Activated CD4-positive, CD25-positive, alpha-beta regulatory T cell (primary cell): ENCODE results near the gene SMTNL2.
"Not testable (repeated sequence)": the region's sequence is repeated elsewhere in the genome, so short reads cannot be mapped to it uniquely, and the experiment has no call there.

Experiments used
- DNase-seq, 4 experiments: peaks; one replicate each; lab custom pipeline; 2025; lab: John Stamatoyannopoulos, UW

SMTNL2 gene

GRCh38 chr17:4585638-4585994 is 1.3 kb downstream of the SMTNL2 start:
- DNase-seq, result no peak

GRCh38 chr17:4586043-4586442 is 1.7 kb downstream of the SMTNL2 start:
- no peak for DNase-seq

GRCh38 chr17:4587195-4587594 is 2.9 kb downstream of the SMTNL2 start:
- no peak for DNase-seq

GRCh38 chr17:4587803-4588202 is 3.5 kb downstream of the SMTNL2 start:
- DNase-seq, result no peak

- no peak for DNase-seq
Measured at GRCh38 chr17:4588391-4588790, 4.1 kb downstream of the SMTNL2 start.

GRCh38 chr17:4588898-4589625 is 4.7 kb downstream of the SMTNL2 start:
- DNase-seq, result no peak

- not testable (repeated sequence) for DNase-seq
Measured at GRCh38 chr17:4590042-4590441, 5.7 kb downstream of the SMTNL2 start.

- no peak for DNase-seq
Measured at GRCh38 chr17:4590981-4591453, 6.7 kb downstream of the SMTNL2 start.

GRCh38 chr17:4591529-4591928 is 7.2 kb downstream of the SMTNL2 start:
- no peak for DNase-seq

- no peak for DNase-seq
Measured at GRCh38 chr17:4592240-4593005, 8.1 kb downstream of the SMTNL2 start.

- DNase-seq, result no peak
Measured at GRCh38 chr17:4593021-4593421, 8.7 kb downstream of the SMTNL2 start.

- DNase-seq, result no peak
Measured at GRCh38 chr17:4594406-4594805, 10.1 kb downstream of the SMTNL2 start.

- peak in 1 of 4 experiments; percentile 5 for DNase-seq
Measured at GRCh38 chr17:4594931-4595684, 10.8 kb downstream of the SMTNL2 start.

- DNase-seq, result not testable (repeated sequence)
Measured at GRCh38 chr17:4595685-4596342, 11.5 kb downstream of the SMTNL2 start.

- no peak for DNase-seq
Measured at GRCh38 chr17:4596636-4597380, 12.5 kb downstream of the SMTNL2 start.

- no peak for DNase-seq
Measured at GRCh38 chr17:4597975-4598374, 13.6 kb downstream of the SMTNL2 start.

GRCh38 chr17:4598776-4599504 is 14.6 kb downstream of the SMTNL2 start:
- no peak for DNase-seq

GRCh38 chr17:4599505-4600281 is 15.4 kb downstream of the SMTNL2 start:
- no peak for DNase-seq

GRCh38 chr17:4600563-4600962 is 16.2 kb downstream of the SMTNL2 start:
- DNase-seq, result no peak

- no peak for DNase-seq
Measured at GRCh38 chr17:4601326-4601725, 17.0 kb downstream of the SMTNL2 start.
